Muscle layer of colon (tissue), 2 donors: Measurements from ENCODE around the gene MDH1.
"Not testable (repeated sequence)": the region's sequence is repeated elsewhere in the genome, so short reads cannot be mapped to it uniquely, and the experiment has no call there.

Experiments
- H3K27ac ChIP-seq: one replicate; pipeline ENCODE4 v1.7.0; 2013; ENCODE audit warnings: low read depth, mild to moderate bottlenecking, low read length, moderate library complexity
- H3K27me3 ChIP-seq, 2 donors: one replicate each; pipeline ENCODE4 v1.7.0; 2013; ENCODE audit warnings: low read length in 2 of 2, mild to moderate bottlenecking in 2 of 2; ENCODE audit not compliant: insufficient read depth in 2 of 2, control insufficient read depth in 1 of 2
- H3K36me3 ChIP-seq: one replicate; pipeline ENCODE4 v1.7.0; 2013; ENCODE audit warnings: mild to moderate bottlenecking, low read length; ENCODE audit not compliant: insufficient read depth
- H3K4me1 ChIP-seq: one replicate; pipeline ENCODE4 v1.7.0; 2013; ENCODE audit warnings: mild to moderate bottlenecking, low read length; ENCODE audit not compliant: insufficient read depth
- H3K4me3 ChIP-seq, 2 donors: one replicate each; pipeline ENCODE4 v1.7.0; 2013; ENCODE audit warnings: low read length in 2 of 2, low read depth in 1 of 2, mild to moderate bottlenecking in 1 of 2, moderate library complexity in 1 of 2
- H3K9ac ChIP-seq: one replicate; pipeline ENCODE4 v1.7.0; 2013; ENCODE audit warnings: low read length
- H3K9me3 ChIP-seq: one replicate; pipeline ENCODE4 v1.7.0; 2013; ENCODE audit warnings: mild to moderate bottlenecking, low read length
- donor health status: abdominal sarcoma.
- donor health status: Adenocarcinoma of cecum.

MDH1 gene

DNA sequence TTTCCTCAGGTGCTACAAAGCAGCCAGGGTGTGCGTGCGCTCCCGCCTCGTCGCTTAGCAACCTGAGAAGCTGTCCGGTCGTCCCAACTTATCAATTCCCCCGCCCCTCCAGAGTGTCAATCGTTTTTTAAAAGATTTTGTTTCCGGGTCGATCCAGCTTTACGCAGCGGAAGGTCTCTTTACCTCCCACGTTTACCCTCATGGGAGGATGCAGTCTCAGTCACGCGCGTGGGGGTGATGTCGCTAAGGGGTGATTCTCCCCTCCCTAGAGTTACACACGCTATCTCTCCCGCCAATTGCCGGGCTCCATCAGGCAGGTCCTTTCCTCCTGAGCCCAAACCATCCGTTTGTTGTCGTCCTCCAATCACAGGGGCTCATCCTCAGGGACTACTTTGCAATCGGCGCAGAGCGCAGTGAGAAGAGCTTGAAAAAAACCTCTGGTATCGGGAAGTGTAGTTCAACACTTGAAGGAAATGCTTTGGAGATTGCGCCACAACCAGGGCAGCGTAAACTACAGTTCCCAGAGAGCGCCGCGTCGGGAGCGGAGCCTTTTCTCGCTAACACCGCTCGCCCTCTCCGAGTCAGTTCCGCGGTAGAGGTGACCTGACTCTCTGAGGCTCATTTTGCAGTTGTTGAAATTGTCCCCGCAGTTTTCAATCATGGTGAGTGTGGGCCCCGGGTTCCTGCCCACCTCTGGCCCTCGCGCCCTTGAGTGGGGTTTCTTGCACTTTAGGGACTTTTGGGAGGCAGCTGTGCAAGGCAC lies at the start of gene MDH1, which contains the start of gene WDPCP:
Gene MDH1, plus strand, starts transcription at position 579 of the 763 bp plus-strand sequence. Its CDS starts 81 bp downstream, at position 660.
Gene WDPCP, minus strand, starts transcription at position 93 of the 763 bp plus-strand sequence. CDS start 206 bp downstream, outside the sequence.
- Histone ChIP-seq H3K9me3 (no peaks in the 10 kb centered on the region), H3K27me3 (no peaks in the 10 kb centered on the region), H3K4me1 (peaks cover 30% of the 10 kb centered on the region), H3K27ac (peak within 1 kb of the TSS; percentile 91), H3K36me3 (no peaks in the 10 kb centered on the region), H3K9ac (peak within 1 kb of the TSS; percentile 71), H3K4me3 (peak within 1 kb of the TSS; percentile 80 to 94)

DNA sequence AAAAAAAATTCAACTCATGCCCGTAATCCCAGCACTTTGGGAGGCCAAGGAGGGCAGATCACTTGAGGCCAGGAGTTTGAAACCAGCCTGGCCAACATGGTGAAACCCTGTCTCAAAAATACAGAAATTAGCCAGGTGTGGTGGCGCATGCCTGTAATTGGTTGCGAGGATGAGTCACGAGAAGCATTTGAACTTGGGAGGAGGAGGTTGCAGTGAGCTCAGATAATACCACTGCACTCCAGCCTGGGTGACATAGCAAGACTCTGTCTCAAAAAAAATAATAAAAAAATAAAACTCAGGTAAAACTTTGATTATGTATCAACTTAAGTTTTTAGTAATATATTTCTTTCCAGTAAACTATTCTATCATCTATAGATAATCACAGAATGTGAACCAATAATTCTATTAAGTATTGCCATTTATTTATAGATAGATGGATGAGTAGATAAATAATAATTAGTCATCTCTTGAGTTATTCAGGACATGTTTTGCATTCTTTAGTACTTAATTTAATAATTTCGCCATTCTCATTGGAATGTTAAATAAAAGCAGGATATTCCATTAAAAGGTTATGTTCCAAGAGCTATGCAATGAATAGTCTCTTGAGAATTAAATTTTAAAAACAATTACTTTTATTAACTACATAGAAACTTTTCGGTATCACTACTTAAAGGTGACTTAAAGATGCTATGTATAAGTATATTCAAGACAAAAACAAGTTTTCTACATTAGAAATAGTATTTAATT lies 49.2 kb upstream of the MDH1 start:
- Histone ChIP-seq H3K27ac (no peak overlapping the region), H3K36me3 (no peaks in the 10 kb centered on the region), H3K9me3 (no peaks in the 10 kb centered on the region), H3K4me3 (no peak overlapping the region), H3K9ac (no peak overlapping the region), H3K27me3 (no peaks in the 10 kb centered on the region), H3K4me1 (no peaks in the 10 kb centered on the region)

DNA sequence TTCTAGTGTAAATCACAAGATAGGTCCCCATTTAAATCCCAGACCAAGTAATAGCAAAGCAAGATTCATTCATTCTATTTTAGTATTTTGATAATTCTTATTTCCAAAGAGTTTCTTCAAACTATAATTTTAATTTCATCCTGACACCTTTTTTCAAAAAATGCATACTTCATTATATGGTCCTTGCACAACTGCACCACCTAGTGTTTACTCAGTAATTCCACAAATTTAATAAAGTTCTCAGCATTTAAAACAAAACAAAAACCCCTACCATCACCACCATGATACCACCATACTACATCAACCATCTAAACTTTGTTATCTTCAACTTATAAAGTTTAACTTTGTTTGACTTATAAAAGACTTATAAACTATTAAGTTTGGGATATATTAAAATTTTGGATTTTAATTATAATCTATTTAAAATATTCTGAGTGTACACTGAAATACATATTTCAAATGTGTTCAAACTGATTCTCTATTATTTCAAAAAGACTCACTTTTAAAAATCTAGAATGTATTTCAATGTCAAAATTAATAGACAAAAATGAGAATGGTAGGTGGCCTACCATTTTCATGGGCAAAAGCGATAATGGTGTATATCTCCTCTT lies 44.6 kb upstream of the MDH1 start:
- Histone ChIP-seq H3K36me3 (no peaks in the 10 kb centered on the region), H3K4me1 (no peaks in the 10 kb centered on the region), H3K9ac (no peak overlapping the region), H3K9me3 (no peaks in the 10 kb centered on the region), H3K27me3 (no peaks in the 10 kb centered on the region), H3K27ac (no peak overlapping the region), H3K4me3 (no peak overlapping the region)

DNA sequence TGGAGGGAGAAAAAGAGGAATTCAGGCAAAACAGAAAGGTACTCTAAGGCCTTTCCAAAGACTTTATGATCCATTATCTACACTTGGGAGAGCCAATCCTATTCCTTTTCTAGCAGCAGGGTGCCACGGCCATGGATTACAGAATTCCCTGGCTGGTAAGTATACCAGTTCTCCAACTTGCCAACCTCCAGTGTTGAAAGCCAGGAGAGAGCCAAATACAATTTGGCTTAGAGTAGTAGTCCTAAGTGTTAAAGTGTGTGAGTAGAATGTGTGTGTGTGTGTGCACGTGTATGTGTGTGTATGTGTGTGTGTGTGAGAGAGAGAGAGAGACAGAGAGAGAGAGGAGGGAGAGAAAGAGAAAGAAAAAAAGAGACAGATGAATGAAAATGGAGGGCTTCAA lies 43.7 kb upstream of the MDH1 start:
- Histone ChIP-seq H3K4me1 (no peaks in the 10 kb centered on the region), H3K36me3 (no peaks in the 10 kb centered on the region), H3K27me3 (no peaks in the 10 kb centered on the region), H3K9me3 (no peaks in the 10 kb centered on the region), H3K4me3 (no peak overlapping the region), H3K9ac (no peak overlapping the region), H3K27ac (no peak overlapping the region)

DNA sequence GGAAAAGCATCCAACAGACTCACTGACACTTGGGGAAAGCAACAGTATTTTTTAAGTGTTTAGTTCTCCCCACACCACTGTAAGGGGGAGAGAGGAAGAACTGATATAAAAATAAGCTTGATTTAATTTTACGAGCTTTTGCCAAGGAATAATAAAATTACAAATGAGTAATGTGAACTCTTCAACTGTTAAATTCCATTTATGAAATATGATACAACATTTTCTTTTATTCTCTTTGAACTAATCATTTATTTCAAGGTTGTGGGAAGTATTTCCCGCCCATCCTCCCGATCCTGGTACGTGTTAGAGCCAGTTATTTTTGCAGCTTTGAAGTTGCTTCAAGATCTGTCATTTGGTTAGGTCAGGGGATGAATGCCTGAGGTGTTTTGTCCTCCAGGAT lies 35.7 kb upstream of the MDH1 start:
- H3K9me3 ChIP-seq, result no peaks in the 10 kb centered on the region
- H3K4me1 ChIP-seq, result peaks cover 11% of the 10 kb centered on the region
- no peak overlapping the region for H3K4me3 ChIP-seq
- no peak overlapping the region for H3K9ac ChIP-seq
- no peaks in the 10 kb centered on the region for H3K27me3 ChIP-seq
- peaks cover 3% of the 10 kb centered on the region for H3K36me3 ChIP-seq
- no peak overlapping the region for H3K27ac ChIP-seq

DNA sequence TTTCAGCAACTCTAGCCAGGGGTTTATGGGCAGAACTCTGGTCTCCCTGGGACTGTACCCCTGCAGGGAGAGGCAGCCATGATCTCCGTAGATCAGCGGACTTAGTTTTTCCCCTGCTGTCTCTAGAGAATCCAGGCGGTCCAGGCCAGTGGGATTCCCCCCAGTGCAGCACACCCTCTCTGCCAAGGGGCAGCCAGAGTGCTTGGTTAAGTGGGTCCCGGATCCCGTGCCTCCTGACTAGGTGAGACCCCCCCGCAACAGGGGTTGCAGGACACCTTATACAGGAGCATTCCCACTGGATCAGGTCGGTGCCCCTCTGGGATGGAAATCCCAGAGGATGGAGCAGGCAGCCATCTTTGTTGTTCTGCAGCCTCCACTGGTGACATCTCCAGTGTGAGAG lies 33.5 kb upstream of the MDH1 start:
- H3K9ac ChIP-seq, result no peak overlapping the region
- H3K4me3 ChIP-seq, result no peak overlapping the region
- H3K36me3 ChIP-seq, result peaks cover 3% of the 10 kb centered on the region
- peaks cover 11% of the 10 kb centered on the region for H3K4me1 ChIP-seq
- H3K9me3 ChIP-seq, result no peaks in the 10 kb centered on the region
- no peak overlapping the region for H3K27ac ChIP-seq
- no peaks in the 10 kb centered on the region for H3K27me3 ChIP-seq

DNA sequence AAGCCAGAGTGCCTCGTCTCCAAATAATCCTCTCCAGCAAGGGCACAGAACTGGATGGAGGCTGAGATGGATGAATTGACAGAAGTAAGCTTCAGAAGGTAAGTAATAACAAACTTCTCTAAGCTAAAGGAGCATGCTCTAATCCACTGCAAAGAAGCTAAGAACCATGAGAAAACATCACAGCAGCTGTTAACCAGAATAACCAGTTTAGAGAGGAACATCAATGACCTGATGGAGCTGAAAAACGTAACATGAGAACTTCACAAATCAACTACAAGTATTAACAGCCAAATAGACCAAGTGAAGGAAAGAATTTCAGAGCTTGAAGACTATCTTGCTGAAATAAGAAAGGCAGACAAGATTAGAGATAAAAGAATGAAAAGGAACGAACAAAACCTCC lies 32.8 kb upstream of the MDH1 start:
- H3K27me3 ChIP-seq, result no peaks in the 10 kb centered on the region
- no peak overlapping the region for H3K27ac ChIP-seq
- no peak overlapping the region for H3K4me3 ChIP-seq
- H3K36me3 ChIP-seq, result peaks cover 3% of the 10 kb centered on the region
- H3K9ac ChIP-seq, result no peak overlapping the region
- H3K9me3 ChIP-seq, result no peaks in the 10 kb centered on the region
- peaks cover 11% of the 10 kb centered on the region for H3K4me1 ChIP-seq

DNA sequence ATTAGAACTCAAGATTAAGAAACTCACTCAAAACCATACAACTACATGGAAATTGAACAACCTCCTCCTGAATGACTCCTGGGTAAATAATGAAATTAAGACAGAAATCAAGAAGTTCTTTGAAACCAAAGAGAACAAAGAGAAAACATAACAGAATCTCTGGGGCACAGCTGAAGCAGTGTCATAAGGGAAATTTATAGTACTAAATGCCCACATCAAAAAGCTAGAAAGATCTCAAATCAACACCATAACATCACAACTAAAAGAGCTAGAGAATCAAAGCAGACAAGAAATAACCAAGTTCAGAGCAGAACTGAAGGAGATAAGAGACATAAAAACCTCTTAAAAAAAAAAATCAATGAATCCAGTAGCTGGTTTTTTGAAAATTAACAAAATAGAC lies 30.9 kb upstream of the MDH1 start:
- H3K9me3 ChIP-seq, H3K36me3 ChIP-seq, H3K4me1 ChIP-seq, H3K4me3 ChIP-seq, H3K27me3 ChIP-seq, H3K9ac ChIP-seq, H3K27ac ChIP-seq: not testable (repeated sequence)

DNA sequence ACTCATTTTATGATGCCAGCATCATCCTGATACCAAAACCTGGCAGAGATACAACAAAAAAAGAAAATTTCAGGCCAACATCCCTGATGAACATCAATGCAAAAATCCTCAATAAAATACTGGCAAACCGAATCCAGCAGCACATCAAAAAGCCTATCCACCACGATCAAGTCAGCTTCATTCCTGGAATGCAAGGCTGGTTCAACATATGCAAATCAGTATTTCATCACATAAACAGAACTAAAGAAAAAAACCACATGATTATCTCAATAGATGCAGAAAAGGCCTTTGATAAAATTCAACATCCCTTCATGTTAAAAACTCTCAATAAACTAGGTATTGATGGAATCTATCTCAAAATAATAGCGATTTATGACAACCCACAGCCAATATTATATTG lies 29.8 kb upstream of the MDH1 start:
- not testable (repeated sequence) for H3K27me3 ChIP-seq, H3K4me1 ChIP-seq, H3K9me3 ChIP-seq, H3K4me3 ChIP-seq, H3K36me3 ChIP-seq, H3K27ac ChIP-seq, H3K9ac ChIP-seq

DNA sequence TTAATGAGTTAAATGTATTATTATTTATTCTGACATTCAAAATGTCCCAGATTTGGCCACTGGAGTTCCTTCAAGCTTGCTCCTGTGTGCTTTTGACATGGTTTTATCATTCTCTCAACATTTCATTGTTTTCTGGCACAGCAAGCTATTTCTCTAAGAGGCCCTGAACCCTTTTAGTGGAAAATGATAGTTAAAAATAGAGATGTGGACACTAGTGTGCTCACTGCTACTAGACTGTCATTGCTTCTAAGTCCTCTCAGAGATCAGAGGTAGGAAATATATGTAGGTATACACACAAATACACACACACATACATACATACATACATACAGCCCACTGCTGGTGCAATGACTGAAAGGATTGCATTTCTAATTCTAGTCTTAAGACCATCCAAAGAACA lies 26.0 kb upstream of the MDH1 start:
- no peaks in the 10 kb centered on the region for H3K9me3 ChIP-seq

DNA sequence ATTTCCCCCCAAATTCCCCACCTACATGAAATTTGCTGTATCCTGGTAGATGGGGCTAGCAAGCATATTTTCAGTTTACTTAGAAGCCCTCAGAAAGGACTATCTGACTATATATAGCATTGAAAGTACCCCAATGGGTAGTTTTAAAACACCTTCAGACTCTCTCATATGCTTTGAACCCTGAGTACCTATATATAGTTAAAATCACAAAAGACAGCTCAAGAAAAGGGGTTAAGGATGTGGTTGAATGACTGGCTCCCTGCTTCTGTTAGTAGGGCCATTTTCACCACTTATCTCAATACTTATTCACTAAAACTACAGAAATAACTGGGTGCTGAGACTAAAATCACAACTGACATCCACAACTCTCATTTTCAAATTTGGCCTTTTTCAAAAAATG lies 19.0 kb upstream of the MDH1 start:
- no peak overlapping the region for H3K27ac ChIP-seq
- no peaks in the 10 kb centered on the region for H3K36me3 ChIP-seq
- no peaks in the 10 kb centered on the region for H3K27me3 ChIP-seq
- no peak overlapping the region for H3K9ac ChIP-seq
- H3K4me1 ChIP-seq, result no peaks in the 10 kb centered on the region
- H3K4me3 ChIP-seq, result no peak overlapping the region
- H3K9me3 ChIP-seq, result no peaks in the 10 kb centered on the region

More for the DNA sequence above, 26.0 kb upstream of the MDH1 start:
- Histone ChIP-seq H3K27ac (no peak overlapping the region), H3K36me3 (no peaks in the 10 kb centered on the region), H3K27me3 (no peaks in the 10 kb centered on the region), H3K4me1 (no peaks in the 10 kb centered on the region), H3K4me3 (no peak overlapping the region), H3K9ac (no peak overlapping the region)
